Activated T-helper 1 cell treated with anti-CD3 and anti-CD28 coated beads, Interleukin-2, amount 50 U/mL, for 16 hours (primary cell): ENCODE results near the gene NEUROD1.

Experiments
- DNase-seq, 2 donors: peaks; one replicate each; pipeline ENCODE4 v3.0.0-alpha.2; 2020; ENCODE audit warnings: low read depth in 1 of 2, low spot score in 1 of 2

NEUROD1 gene

DNA sequence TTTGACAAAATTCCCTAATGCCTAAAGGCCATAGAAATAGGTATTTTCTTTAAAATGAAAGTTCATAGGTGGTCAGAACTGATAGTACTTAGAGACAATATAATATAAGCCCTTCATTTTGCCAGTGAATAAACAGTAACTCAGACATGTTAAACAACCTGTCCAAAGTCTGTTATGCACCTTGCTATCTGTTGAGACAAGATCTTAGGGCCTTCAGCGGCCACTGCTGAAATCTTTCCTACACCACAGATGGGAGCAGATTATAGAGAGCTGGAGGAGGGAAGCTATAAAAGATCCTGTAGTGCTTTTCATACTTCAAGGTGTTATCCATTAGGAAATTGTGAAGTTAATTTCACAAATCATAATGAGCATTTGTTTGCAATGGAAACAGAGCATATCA is 37.2 kb downstream of the NEUROD1 start:
- DNase-seq: no peak

DNA sequence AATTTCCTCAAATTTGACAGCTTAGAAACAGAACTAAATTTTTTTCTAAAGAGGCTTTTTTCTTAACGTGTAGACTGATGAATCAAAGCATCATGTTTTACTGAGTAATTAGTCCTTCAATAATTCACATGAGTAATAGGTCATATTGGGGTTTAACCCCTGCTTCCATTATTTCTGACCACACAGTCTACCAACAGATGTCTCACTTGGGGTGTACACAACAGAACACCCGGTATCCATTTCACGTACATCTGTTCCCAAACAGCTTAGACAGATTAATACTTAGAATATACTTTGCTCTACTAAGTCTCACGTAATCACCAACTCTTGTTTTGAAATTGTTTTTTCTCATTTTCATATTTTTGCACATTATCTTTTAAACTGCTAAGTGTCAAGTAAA is 38.2 kb downstream of the NEUROD1 start:
- no peak for DNase-seq

DNA sequence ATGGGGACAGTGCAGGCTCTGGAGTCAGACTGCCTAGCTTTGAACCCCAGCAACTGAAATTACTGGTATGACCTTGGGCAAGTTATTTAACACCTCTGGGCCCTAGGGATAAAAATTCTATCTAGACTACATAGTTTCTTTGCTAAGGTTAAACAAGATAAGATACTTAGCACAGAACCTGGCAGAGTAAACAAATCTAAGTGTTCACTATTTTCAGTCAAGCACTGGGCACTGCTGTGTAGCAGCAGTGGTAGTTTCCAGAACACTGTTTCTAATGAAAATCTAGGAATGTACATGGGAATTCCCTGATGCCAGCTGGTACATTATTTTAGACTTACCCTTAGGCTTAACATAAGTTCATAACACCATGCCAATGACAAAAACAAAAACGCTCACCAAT is 40.6 kb downstream of the NEUROD1 start:
- no peak for DNase-seq

DNA sequence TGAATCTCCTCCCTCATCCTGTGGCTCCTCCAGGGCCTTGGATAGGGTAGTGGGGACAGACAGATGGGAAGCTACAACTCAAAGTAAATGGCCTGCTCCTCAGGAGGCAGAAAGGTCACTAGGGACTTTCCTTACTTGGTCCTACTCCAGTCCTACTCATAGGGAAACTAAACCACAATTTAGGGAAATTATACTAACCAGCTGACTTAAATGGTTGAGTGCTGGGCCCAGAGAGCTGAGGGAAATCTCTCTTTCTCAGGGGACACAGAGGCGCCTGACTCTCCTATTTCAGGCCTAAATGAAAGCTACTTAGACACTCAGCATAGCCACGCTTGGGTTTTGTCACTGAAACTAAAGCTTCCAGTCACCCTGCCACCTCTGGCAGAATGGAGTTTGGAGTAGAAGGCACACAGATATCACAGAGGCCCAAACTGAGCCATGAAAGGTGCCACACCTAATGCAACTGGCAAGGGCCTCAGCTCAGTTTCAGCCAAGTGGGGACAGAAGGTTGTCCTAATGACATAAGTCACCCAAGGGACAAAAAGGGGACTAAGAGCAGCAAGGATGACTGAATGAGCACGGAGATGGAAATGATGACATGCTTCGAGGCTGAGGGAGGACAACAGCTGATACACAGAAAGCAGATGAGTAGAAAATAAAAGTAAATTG is 47.5 kb downstream of the NEUROD1 start:
- no peak for DNase-seq

GRCh38 chr2:181628590-181629585 is 51.4 kb downstream of the NEUROD1 start:
- no peak for DNase-seq

DNA sequence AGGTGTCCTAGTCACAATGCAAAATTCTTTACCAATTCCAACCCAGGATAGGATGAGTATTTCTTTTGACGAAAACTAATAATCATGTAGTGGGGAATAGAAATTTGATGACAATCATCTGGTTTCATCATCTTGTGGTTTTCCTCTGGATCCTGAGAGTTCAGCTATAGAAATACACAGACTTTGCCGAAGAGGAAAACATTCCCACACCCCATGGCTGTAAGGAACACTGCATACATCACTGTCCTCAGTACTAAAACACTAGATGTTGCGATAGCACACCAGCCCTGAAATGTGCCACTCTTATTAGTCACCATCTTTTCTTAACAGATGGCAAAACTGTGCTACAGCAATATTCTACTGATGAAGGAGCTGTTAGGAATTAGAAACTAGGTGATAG is 52.8 kb downstream of the NEUROD1 start:
- DNase-seq: no peak

DNA sequence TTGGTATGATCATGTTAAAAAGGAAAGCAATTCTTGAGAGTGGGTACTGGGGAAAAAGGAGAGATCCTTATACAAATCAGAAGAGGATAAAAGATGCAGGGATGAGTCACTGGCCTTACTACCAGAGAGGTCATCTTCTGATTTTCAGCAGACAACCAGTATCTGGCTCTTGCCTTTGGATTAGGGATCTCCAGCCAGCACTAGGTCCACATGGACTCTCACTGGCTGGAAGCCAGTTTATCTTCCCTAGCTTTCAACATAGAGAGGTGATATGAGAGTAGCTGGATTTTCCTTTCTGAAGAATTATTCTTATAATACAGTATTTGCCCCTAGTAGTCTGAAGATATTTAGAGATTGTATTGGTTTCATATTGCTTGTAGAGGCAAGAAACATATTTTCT is 53.6 kb downstream of the NEUROD1 start:
- DNase-seq: no peak
